Mesendoderm (in vitro differentiated cells): ENCODE measurements around the gene PRDM13. TPM values are rescaled to one million over a fixed set of nuclear protein-coding genes. Genes with fewer than 3 reads are reported as not detected.

Source experiments
- DNase-seq: peaks from one replicate; pipeline ENCODE4 v3.0.0; 2013
- H2AK5ac ChIP-seq: 2 replicates; pipeline ENCODE4 v1.6.1; 2013; ENCODE audit warnings: low read length, inconsistent platforms
- H2BK120ac ChIP-seq: 2 replicates; pipeline ENCODE4 v1.6.1; 2013; ENCODE audit warnings: low read depth, mild to moderate bottlenecking, low read length, moderate library complexity, mixed read lengths
- H2BK15ac ChIP-seq: replicated peaks from 2 replicates; pipeline ENCODE4 v1.6.1; 2013; ENCODE audit warnings: low read depth, mild to moderate bottlenecking, moderate library complexity
- H2BK5ac ChIP-seq: 2 replicates; pipeline ENCODE4 v1.6.1; 2013; ENCODE audit warnings: low read length, inconsistent platforms
- H3K18ac ChIP-seq: 2 replicates; pipeline ENCODE4 v1.6.1; 2013; ENCODE audit warnings: mild to moderate bottlenecking, low read length, mixed read lengths
- H3K23ac ChIP-seq: one replicate; pipeline ENCODE4 v1.6.1; 2013; ENCODE audit warnings: low read length
- H3K27ac ChIP-seq: 2 replicates; pipeline ENCODE4 v1.5.1; 2013; ENCODE audit warnings: low read depth, mild to moderate bottlenecking, inconsistent platforms, low read length, moderate library complexity
- H3K27me3 ChIP-seq: 2 replicates; pipeline ENCODE4 v1.6.1; 2013; ENCODE audit warnings: low read length, control low read depth, mild to moderate bottlenecking, inconsistent platforms; ENCODE audit not compliant: insufficient read depth, poor library complexity
- H3K36me3 ChIP-seq: 2 replicates; pipeline ENCODE4 v1.6.1; 2013; ENCODE audit warnings: low read length, inconsistent platforms; ENCODE audit not compliant: control insufficient read depth, insufficient read depth
- H3K4ac ChIP-seq: one replicate; pipeline ENCODE4 v1.6.1; 2013; ENCODE audit warnings: low read depth, mild to moderate bottlenecking, low read length, moderate library complexity
- H3K4me1 ChIP-seq: 2 replicates; pipeline ENCODE4 v1.6.1; 2013; ENCODE audit warnings: low read depth, low read length, inconsistent platforms; ENCODE audit not compliant: control insufficient read depth
- H3K4me2 ChIP-seq: 2 replicates; pipeline ENCODE4 v1.6.1; 2013; ENCODE audit warnings: low read length
- H3K4me3 ChIP-seq: 2 replicates; pipeline ENCODE4 v1.5.1; 2013; ENCODE audit warnings: mild to moderate bottlenecking, low read length
- H3K56ac ChIP-seq: one replicate; pipeline ENCODE4 v1.6.1; 2013; ENCODE audit warnings: low read length
- H3K79me1 ChIP-seq: 2 replicates; pipeline ENCODE4 v1.6.1; 2013; ENCODE audit warnings: low read length, inconsistent platforms
- H3K79me2 ChIP-seq: 2 replicates; pipeline ENCODE4 v1.6.1; 2013; ENCODE audit warnings: mild to moderate bottlenecking, low read length; ENCODE audit not compliant: control insufficient read depth, insufficient read depth
- H3K9ac ChIP-seq: 2 replicates; pipeline ENCODE4 v1.6.1; 2013; ENCODE audit warnings: low read length, inconsistent platforms
- H4K5ac ChIP-seq: one replicate; pipeline ENCODE4 v1.6.1; 2013; ENCODE audit warnings: low read length
- H4K8ac ChIP-seq: one replicate; pipeline ENCODE4 v1.6.1; 2013; ENCODE audit warnings: low read depth, mild to moderate bottlenecking, control low read depth, low read length, moderate library complexity
- WGBS: extraction: QIAGEN DNeasy Blood & Tissue Kit; methylation state at CpG from one replicate; pipeline ENCODE4 v1.1.7; 2013; ENCODE audit warnings: low lambda C conversion rate, missing lambda C conversion rate; ENCODE audit not compliant: insufficient coverage; ENCODE audit errors: extremely low coverage; 5-methylcytosine and 5-hydroxymethylcytosine counted together
- small RNA-seq: library from polyadenylated mRNA; stranded (forward); fragments of <200 nt; extraction: miRNeasy Mini kit (QIAGEN cat#:217004); gene quantifications from one replicate; pipeline ENCODE3, GENCODE V24; 2013; ENCODE audit not compliant: insufficient read depth

The PRDM13 gene

DNA sequence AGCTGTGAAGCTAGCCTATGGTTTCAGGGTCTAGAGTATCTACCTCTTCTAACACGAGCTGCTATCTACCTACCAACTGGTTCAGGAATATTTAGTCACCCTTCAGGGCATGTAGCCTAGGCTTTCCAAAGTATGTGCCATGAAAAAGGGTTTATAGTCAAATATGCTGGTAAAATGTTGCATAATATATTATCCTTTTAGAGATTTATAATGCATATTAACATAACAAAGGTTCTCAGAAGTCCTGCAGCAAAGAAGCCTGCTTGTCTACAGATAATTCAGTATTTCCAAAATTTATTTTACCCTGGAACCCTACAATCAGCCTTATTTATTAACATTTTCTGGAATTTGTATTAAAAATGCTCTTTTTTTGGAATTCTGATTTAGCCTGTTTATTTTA lies 56.0 kb downstream of the PRDM13 start:
- Histone ChIP-seq H3K4ac (no peak overlapping the region), H3K27me3 (no peaks in the 10 kb centered on the region), H2BK120ac (no peak overlapping the region), H2AK5ac (no peak overlapping the region), H4K5ac (no peak overlapping the region), H3K36me3 (no peaks in the 10 kb centered on the region), H2BK5ac (no peak overlapping the region), H3K23ac (no peak overlapping the region), H4K8ac (no peak overlapping the region), H3K79me2 (no peaks in the 10 kb centered on the region), H3K27ac (no peak overlapping the region), H3K79me1 (no peaks in the 10 kb centered on the region), H3K9ac (no peak overlapping the region), H3K4me3 (no peak overlapping the region), H3K18ac (no peak overlapping the region), H2BK15ac (no peak overlapping the region), H3K4me2 (no peak overlapping the region), H3K4me1 (no peaks in the 10 kb centered on the region), H3K56ac (no peak overlapping the region)
- no peak for DNase-seq
- WGBS = no CpG with 5 or more reads among the region's 1 CpG

Small RNAs within 50 kb of the gene (small RNA-seq; reads per million reads assigned to genes)
- not detected for gene RF00019
